Measurements from ENCODE around the gene CALCR.

CALCR gene

GRCh38 chr7:93574646-93575554 lies at the start of gene CALCR:
Gene CALCR (minus strand): TSS chr7:93574724. CDS start chr7:93486981, 87,743 bp downstream.
- H3K4me3 ChIP-seq (ENCODE audit: low read depth, low read length), result no peak within 1 kb of the TSS
- no peak for TF ChIP-seq CTCF (IDR thresholded peaks at IDR 0.05; ENCODE audit: insufficient read depth, low read depth, low read length, missing control alignments)
- no peak for DNase-seq (ENCODE audit: low read depth)

- no peak for TF ChIP-seq CTCF (IDR thresholded peaks at IDR 0.05; ENCODE audit: insufficient read depth, low read depth, low read length, missing control alignments)
- DNase-seq (ENCODE audit: low read depth), result no peak
- no peak overlapping the region for H3K4me3 ChIP-seq (ENCODE audit: low read depth, low read length)
Observed at GRCh38 chr7:93623816-93624215, 49.3 kb upstream of the CALCR start.

GRCh38 chr7:93622036-93623033 lies 47.8 kb upstream of the CALCR start:
- TF ChIP-seq CTCF (IDR thresholded peaks at IDR 0.05; ENCODE audit: insufficient read depth, low read depth, low read length, missing control alignments), result peak; percentile 48
- no peak overlapping the region for H3K4me3 ChIP-seq (ENCODE audit: low read depth, low read length)
- DNase-seq (ENCODE audit: low read depth), result peak; percentile 32

- no peak overlapping the region for H3K4me3 ChIP-seq (ENCODE audit: low read depth, low read length)
- no peak for TF ChIP-seq CTCF (IDR thresholded peaks at IDR 0.05; ENCODE audit: insufficient read depth, low read depth, low read length, missing control alignments)
- DNase-seq (ENCODE audit: low read depth), result no peak
Observed at GRCh38 chr7:93620864-93621263, 46.3 kb upstream of the CALCR start.

- no peak for DNase-seq (ENCODE audit: low read depth)
- no peak overlapping the region for H3K4me3 ChIP-seq (ENCODE audit: low read depth, low read length)
- no peak for TF ChIP-seq CTCF (IDR thresholded peaks at IDR 0.05; ENCODE audit: insufficient read depth, low read depth, low read length, missing control alignments)
Observed at GRCh38 chr7:93620057-93620456, 45.5 kb upstream of the CALCR start.

- no peak for TF ChIP-seq CTCF (IDR thresholded peaks at IDR 0.05; ENCODE audit: insufficient read depth, low read depth, low read length, missing control alignments)
- H3K4me3 ChIP-seq (ENCODE audit: low read depth, low read length), result no peak overlapping the region
- no peak for DNase-seq (ENCODE audit: low read depth)
Observed at GRCh38 chr7:93601363-93601762, 26.8 kb upstream of the CALCR start.

Measured in GM12865 (cell line).